Measurements from ENCODE around the gene CDC6. TPM values are rescaled to one million over a fixed set of nuclear protein-coding genes. Genes with fewer than 3 reads are reported as not detected.
A peak's percentile ranks its signal among the peaks of the same experiment; 100 is the strongest.

The CDC6 gene, protein sequence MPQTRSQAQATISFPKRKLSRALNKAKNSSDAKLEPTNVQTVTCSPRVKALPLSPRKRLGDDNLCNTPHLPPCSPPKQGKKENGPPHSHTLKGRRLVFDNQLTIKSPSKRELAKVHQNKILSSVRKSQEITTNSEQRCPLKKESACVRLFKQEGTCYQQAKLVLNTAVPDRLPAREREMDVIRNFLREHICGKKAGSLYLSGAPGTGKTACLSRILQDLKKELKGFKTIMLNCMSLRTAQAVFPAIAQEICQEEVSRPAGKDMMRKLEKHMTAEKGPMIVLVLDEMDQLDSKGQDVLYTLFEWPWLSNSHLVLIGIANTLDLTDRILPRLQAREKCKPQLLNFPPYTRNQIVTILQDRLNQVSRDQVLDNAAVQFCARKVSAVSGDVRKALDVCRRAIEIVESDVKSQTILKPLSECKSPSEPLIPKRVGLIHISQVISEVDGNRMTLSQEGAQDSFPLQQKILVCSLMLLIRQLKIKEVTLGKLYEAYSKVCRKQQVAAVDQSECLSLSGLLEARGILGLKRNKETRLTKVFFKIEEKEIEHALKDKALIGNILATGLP
- total RNA-seq, result 10 to 100 TPM in 1 of 2 donors, 1 to 10 TPM in 1; 6.7 to 10.3 TPM
- 10 to 100 TPM; 11.7 to 12.9 TPM for polyA plus RNA-seq (ENCODE audit: insufficient read length in 2 of 2)
- long read RNA-seq, donor 1, full-length matches to known transcripts, result 3 of 3 reads
- long read RNA-seq, donor 1, partial matches to known transcripts, result 0 of 3 reads
- long read RNA-seq, donor 1, other reads (novel, unspliced or antisense), result 0 of 3 reads
- long read RNA-seq, donor 2, partial matches to known transcripts, result 0 of 1 reads
- long read RNA-seq, donor 2, other reads (novel, unspliced or antisense), result 0 of 1 reads
- long read RNA-seq, donor 3, result 0 reads
- long read RNA-seq, donor 4, full-length matches to known transcripts, result 4 of 4 reads
- long read RNA-seq, donor 4, partial matches to known transcripts, result 0 of 4 reads
- long read RNA-seq, donor 4, other reads (novel, unspliced or antisense), result 0 of 4 reads

DNA sequence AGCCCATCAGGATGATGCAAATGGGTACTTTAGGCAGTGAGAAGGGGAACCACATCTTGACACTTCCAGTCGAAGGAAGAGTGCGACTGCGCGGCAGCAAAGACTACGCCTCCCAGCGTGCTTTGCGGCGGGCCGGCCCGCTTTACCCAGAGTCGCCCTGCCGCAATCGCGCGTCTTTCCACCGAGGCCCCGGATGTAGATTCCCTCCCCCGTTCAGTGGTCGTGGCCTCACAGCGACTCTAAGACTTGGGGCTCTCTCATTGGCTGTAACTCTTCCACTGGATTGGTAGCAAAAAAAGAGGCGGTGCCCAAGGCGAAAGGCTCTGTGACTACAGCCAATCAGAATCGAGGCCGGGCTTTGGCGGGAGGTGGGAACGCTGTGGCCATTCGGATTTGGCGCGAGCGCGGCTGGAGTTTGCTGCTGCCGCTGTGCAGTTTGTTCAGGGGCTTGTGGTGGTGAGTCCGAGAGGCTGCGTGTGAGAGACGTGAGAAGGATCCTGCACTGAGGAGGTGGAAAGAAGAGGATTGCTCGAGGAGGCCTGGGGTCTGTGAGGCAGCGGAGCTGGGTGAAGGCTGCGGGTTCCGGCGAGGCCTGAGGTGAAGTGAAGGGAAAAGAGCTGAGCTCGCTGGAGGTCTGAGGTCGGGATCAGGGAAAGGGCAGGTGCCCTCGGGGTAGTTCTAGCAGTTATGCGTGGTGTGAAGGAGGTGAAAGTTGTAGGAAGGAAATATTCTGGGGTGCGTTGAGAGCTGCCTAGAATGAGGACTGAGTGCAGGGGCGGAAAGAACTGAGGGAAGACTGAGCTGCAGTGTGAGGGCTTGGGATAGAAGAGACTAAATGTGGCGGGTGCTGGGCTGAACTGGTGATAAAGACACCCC lies at the start of gene CDC6:
TSS of gene CDC6 (plus strand) at position 386 of the 876 bp plus-strand sequence. CDS start 1,542 bp downstream, outside the sequence.
- Histone ChIP-seq H3K4me1 (ENCODE audit: control insufficient read depth, insufficient read depth, low read length) (peaks cover 10% of the 10 kb centered on the region), H3K36me3 (ENCODE audit: control insufficient read depth, insufficient read depth, low read length) (peaks cover 16% of the 10 kb centered on the region), H3K27me3 (ENCODE audit: control insufficient read depth, insufficient read depth, low read length) (no peaks in the 10 kb centered on the region), H3K27ac (ENCODE audit: low read depth, low read length) (peak within 1 kb of the TSS; percentile 58), H3K9me3 (ENCODE audit: control insufficient read depth, insufficient read depth, low read length) (no peaks in the 10 kb centered on the region), H3K4me3 (ENCODE audit: low read depth, low read length) (peak within 1 kb of the TSS; percentile 77)
- DNase-seq (ENCODE audit: low read depth in 4 of 6, low spot score in 6 of 6), result peak; percentile 95 to 100 (median 99)
- under 1% methylated on average over 46 of the region's 47 CpGs for WGBS (ENCODE audit: insufficient coverage)

DNA sequence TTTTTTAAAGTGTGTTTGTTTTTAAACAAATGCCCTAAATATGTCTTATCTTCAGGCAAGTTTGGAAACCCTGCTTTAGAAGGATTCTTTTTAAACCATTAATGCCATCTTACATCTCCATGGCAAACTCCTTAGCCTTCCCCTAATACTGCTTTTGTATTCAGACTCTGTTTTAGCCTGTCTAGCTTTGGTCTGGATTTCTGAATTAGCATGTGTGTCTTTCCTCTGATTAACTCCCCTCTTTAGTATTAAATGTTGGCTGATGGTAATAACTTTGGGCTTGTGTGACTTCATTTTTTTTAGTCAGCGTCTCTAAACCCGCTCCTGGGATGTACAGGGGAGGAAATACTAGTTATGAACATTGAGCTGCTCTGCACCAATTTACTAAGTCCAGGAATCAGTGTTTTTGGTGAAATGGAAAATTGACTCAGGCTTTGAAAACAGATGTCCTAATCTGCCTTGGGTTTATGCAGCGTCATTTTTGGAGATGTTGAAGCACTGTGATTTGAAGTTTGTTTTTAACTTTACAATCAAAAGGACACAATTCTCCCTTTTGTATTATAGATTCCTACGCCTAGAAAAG lies 46.3 kb upstream of the CDC6 start:
- whole genome bisulfite sequencing (ENCODE audit: insufficient coverage), result no CpG with 5 or more reads among the region's 4 CpGs
- no peaks in the 10 kb centered on the region for H3K9me3 ChIP-seq (ENCODE audit: control insufficient read depth, insufficient read depth, low read length)
- H3K4me1 ChIP-seq (ENCODE audit: control insufficient read depth, insufficient read depth, low read length), result peaks cover 37% of the 10 kb centered on the region
- peak in 2 of 6 donors; percentile 55 to 62 for DNase-seq (ENCODE audit: low read depth in 4 of 6, low spot score in 6 of 6)
- no peak overlapping the region for H3K4me3 ChIP-seq (ENCODE audit: low read depth, low read length)
- peaks cover under 1% of the 10 kb centered on the region for H3K36me3 ChIP-seq (ENCODE audit: control insufficient read depth, insufficient read depth, low read length)
- H3K27ac ChIP-seq (ENCODE audit: low read depth, low read length), result peak overlapping the region; percentile 71
- H3K27me3 ChIP-seq (ENCODE audit: control insufficient read depth, insufficient read depth, low read length), result no peaks in the 10 kb centered on the region

DNA sequence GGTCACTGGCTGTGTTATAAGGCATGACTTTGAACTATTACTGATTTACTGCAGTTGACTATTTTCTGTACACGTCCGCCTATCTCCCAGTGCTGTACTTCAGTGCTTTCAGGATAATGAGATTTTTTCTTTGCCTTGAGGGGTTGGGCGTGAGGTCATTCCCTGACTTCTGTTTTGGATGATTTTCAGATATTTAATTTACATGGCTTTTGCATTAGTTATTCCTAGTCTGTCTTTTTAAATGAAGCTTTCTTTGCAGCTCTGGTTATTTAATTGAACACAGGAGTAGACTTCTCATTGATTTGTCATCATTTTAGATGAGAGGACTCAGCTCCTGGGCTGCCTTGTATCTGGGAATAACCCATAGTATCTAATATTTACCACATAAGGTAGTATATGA lies 44.9 kb upstream of the CDC6 start:
- no CpG with 5 or more reads among the region's 3 CpGs for WGBS (ENCODE audit: insufficient coverage)
- H3K27ac ChIP-seq (ENCODE audit: low read depth, low read length), result peak overlapping the region; percentile 71
- H3K4me3 ChIP-seq (ENCODE audit: low read depth, low read length), result no peak overlapping the region
- H3K9me3 ChIP-seq (ENCODE audit: control insufficient read depth, insufficient read depth, low read length), result no peaks in the 10 kb centered on the region
- H3K27me3 ChIP-seq (ENCODE audit: control insufficient read depth, insufficient read depth, low read length), result no peaks in the 10 kb centered on the region
- DNase-seq (ENCODE audit: low read depth in 4 of 6, low spot score in 6 of 6), result peak in 1 of 6 donors; percentile 43
- peaks cover 40% of the 10 kb centered on the region for H3K4me1 ChIP-seq (ENCODE audit: control insufficient read depth, insufficient read depth, low read length)
- H3K36me3 ChIP-seq (ENCODE audit: control insufficient read depth, insufficient read depth, low read length), result no peaks in the 10 kb centered on the region

DNA sequence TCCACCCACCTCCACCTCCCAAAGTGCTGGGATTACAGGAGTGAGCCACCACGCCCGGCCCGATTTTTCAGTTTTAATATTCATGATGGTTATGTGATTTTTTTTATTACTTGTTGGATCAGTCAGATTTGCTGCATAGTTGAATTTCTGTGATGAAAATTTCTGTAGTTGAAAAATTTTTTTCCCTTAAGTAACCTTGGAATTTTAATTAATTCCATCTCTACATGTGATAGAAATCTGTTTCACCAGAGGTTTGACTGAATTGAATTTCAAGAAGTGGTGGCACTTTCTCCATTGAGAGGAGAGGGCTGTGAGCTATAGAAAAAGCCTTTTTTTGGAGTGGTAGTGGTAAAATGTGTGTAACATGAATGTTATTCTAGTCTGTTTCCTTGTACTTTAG lies 43.9 kb upstream of the CDC6 start:
- Histone ChIP-seq H3K36me3 (ENCODE audit: control insufficient read depth, insufficient read depth, low read length) (no peaks in the 10 kb centered on the region), H3K27ac (ENCODE audit: low read depth, low read length) (peak overlapping the region; percentile 29), H3K9me3 (ENCODE audit: control insufficient read depth, insufficient read depth, low read length) (no peaks in the 10 kb centered on the region), H3K4me1 (ENCODE audit: control insufficient read depth, insufficient read depth, low read length) (peaks cover 44% of the 10 kb centered on the region), H3K27me3 (ENCODE audit: control insufficient read depth, insufficient read depth, low read length) (no peaks in the 10 kb centered on the region), H3K4me3 (ENCODE audit: low read depth, low read length) (no peak overlapping the region)
- no peak for DNase-seq (ENCODE audit: low read depth in 4 of 6, low spot score in 6 of 6)
- WGBS (ENCODE audit: insufficient coverage), result no CpG with 5 or more reads among the region's 3 CpGs

DNA sequence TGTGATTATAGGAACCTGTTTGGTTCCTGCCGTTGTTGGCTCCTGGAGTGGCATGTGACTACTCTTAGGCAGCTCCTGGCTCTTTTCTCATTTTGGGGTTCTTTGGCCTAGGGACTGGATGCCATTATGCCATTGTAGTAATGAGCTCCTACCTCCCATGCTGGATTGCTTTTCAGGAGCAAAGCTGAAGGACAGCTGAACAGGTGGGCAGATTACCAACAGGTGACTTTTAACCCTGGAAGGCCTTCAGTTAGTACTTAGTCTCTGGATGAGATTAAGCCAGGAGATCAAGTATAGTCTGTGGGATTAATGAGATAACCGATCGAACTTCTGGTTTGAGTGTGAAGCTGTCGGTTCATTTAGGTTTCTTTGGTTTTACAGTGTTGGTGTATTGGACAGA lies 43.4 kb upstream of the CDC6 start:
- Histone ChIP-seq H3K27me3 (ENCODE audit: control insufficient read depth, insufficient read depth, low read length) (no peaks in the 10 kb centered on the region), H3K4me3 (ENCODE audit: low read depth, low read length) (no peak overlapping the region), H3K36me3 (ENCODE audit: control insufficient read depth, insufficient read depth, low read length) (no peaks in the 10 kb centered on the region), H3K27ac (ENCODE audit: low read depth, low read length) (peak overlapping the region; percentile 29), H3K9me3 (ENCODE audit: control insufficient read depth, insufficient read depth, low read length) (no peaks in the 10 kb centered on the region), H3K4me1 (ENCODE audit: control insufficient read depth, insufficient read depth, low read length) (peaks cover 44% of the 10 kb centered on the region)
- 75% methylated on average over 2 of the region's 4 CpGs for WGBS (ENCODE audit: insufficient coverage)
- DNase-seq (ENCODE audit: low read depth in 4 of 6, low spot score in 6 of 6), result no peak

DNA sequence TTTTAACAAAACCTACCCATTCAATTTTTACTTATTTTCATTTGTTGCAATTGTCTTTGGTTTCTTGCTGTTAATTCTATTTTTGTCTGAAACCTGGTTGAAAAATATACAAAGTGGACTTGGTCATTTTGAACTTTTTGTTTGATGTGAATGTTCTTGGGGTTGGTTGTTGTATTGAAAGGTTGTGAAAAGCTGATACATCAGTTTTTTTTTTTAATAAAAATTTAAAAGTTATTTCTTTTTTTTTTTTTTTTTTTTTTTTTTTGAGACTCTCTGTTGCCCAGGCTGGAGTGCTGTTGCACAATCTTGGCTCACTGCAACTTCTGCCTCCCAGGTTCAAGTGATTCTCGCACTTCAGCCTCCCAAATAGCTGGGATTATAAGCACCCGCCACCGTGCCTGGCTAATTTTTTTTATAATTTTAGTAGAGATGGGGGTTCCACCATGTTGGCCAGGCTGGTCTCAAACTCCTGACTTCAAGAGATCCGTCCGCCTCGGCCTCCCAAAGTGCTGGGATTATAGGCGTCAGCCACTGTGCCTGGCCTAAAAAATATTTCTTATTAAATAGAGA lies 39.7 kb upstream of the CDC6 start:
- no peak for DNase-seq (ENCODE audit: low read depth in 4 of 6, low spot score in 6 of 6)
- H3K9me3 ChIP-seq (ENCODE audit: control insufficient read depth, insufficient read depth, low read length), result no peaks in the 10 kb centered on the region
- H3K4me1 ChIP-seq (ENCODE audit: control insufficient read depth, insufficient read depth, low read length), result peaks cover 50% of the 10 kb centered on the region
- H3K36me3 ChIP-seq (ENCODE audit: control insufficient read depth, insufficient read depth, low read length), result no peaks in the 10 kb centered on the region
- no peaks in the 10 kb centered on the region for H3K27me3 ChIP-seq (ENCODE audit: control insufficient read depth, insufficient read depth, low read length)
- H3K4me3 ChIP-seq (ENCODE audit: low read depth, low read length), result no peak overlapping the region
- H3K27ac ChIP-seq (ENCODE audit: low read depth, low read length), result no peak overlapping the region
- 80% methylated on average over 4 of the region's 7 CpGs for WGBS (ENCODE audit: insufficient coverage)

DNA sequence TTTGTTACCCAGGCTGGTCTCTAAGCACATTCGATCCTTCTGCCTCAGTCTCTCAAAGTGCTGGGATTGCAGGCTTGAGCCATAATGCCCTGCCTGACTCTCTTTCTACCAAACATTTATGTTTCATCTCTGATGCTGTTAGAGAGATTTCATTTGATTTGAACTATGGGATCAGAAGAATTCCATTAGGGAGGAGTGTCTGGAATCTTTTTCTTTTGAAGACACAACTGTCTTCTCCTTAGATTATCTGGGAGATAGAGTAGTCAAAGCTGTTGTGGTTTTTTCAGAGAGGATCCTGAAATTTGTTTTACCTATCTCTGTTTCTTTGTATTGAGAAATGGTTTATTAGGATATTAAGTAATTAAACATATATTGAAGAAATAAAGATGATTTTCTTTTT lies 39.2 kb upstream of the CDC6 start:
- Histone ChIP-seq H3K4me1 (ENCODE audit: control insufficient read depth, insufficient read depth, low read length) (peaks cover 46% of the 10 kb centered on the region), H3K27ac (ENCODE audit: low read depth, low read length) (no peak overlapping the region), H3K36me3 (ENCODE audit: control insufficient read depth, insufficient read depth, low read length) (no peaks in the 10 kb centered on the region), H3K4me3 (ENCODE audit: low read depth, low read length) (no peak overlapping the region), H3K9me3 (ENCODE audit: control insufficient read depth, insufficient read depth, low read length) (no peaks in the 10 kb centered on the region), H3K27me3 (ENCODE audit: control insufficient read depth, insufficient read depth, low read length) (no peaks in the 10 kb centered on the region)
- WGBS (ENCODE audit: insufficient coverage), result 100% methylated on average over 1 of the region's 1 CpG
- no peak for DNase-seq (ENCODE audit: low read depth in 4 of 6, low spot score in 6 of 6)

DNA sequence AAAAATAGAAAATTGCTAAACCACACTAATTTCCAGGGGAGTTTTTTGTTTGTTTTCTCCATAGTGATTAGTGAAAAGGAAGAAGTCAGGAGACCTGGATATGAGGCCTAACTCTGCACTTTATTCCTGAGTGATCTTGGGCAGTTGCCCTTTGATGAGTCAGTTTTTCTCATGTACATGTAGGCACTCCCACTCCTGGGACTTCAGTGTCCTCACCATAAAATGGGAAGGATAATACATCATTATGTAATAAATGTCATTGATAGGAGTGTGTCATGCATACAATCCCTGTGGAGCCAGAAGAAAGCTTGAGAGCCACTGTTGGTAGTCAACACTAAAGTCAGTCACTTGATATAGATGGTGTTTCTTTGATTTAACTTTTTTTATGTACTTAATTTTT lies 36.1 kb upstream of the CDC6 start:
- H3K27ac ChIP-seq (ENCODE audit: low read depth, low read length), result no peak overlapping the region
- no peaks in the 10 kb centered on the region for H3K27me3 ChIP-seq (ENCODE audit: control insufficient read depth, insufficient read depth, low read length)
- H3K4me1 ChIP-seq (ENCODE audit: control insufficient read depth, insufficient read depth, low read length), result peaks cover 30% of the 10 kb centered on the region
- no peaks in the 10 kb centered on the region for H3K9me3 ChIP-seq (ENCODE audit: control insufficient read depth, insufficient read depth, low read length)
- no peaks in the 10 kb centered on the region for H3K36me3 ChIP-seq (ENCODE audit: control insufficient read depth, insufficient read depth, low read length)
- no peak overlapping the region for H3K4me3 ChIP-seq (ENCODE audit: low read depth, low read length)
- peak in 1 of 6 donors; percentile 17 for DNase-seq (ENCODE audit: low read depth in 4 of 6, low spot score in 6 of 6)

All from spinal cord (tissue), 10 donors.